Peyer's patch (tissue), 4 donors: ENCODE results near the gene SERGEF.

Experiments
- CTCF ChIP-seq, 6 experiments: fragments of 450-650 bp in 4 of 6; fragments of 200-600 bp in 2 of 6; sonication (generic) in 1 of 6; IDR thresholded peaks; one replicate each; pipeline ENCODE4 v1.5.1; 2017 to 2019; ENCODE audit warnings: antibody characterized with exemption in 6 of 6, mild to moderate bottlenecking in 3 of 6, moderate library complexity in 1 of 6
- POLR2A ChIP-seq, 2 donors: fragments of 450-650 bp; IDR thresholded peaks; one replicate each; pipeline ENCODE4 v1.5.1; 2017; ENCODE audit warnings: antibody characterized with exemption in 2 of 2, mild to moderate bottlenecking in 2 of 2, moderate library complexity in 2 of 2

- no peak for TF ChIP-seq POLR2A (IDR thresholded peaks at IDR 0.05)
- no peak for TF ChIP-seq CTCF (IDR thresholded peaks at IDR 0.05)
Measured at GRCh38 chr11:17805043-17805442, 207.8 kb downstream of the SERGEF start.
